HL-60 (cell line): ENCODE measurements around the gene LMBR1L.

Source experiments
- CTCF ChIP-seq: IDR thresholded peaks from one replicate; pipeline ENCODE4 v1.5.1; 2011; ENCODE audit warnings: low read length, control low read depth, inconsistent platforms; ENCODE audit not compliant: insufficient read depth
- POLR2AphosphoS5 ChIP-seq: IDR thresholded peaks from 2 replicates; pipeline ENCODE4 v1.6.1; 2012; ENCODE audit warnings: low read depth

GRCh38 chr12:49097381-49097780 is 13.3 kb downstream of the LMBR1L start:
- no peak for TF ChIP-seq CTCF
- TF ChIP-seq POLR2AphosphoS5 = no peak
